NT2/D1 (cell line): Measurements from ENCODE around the gene HOXA3.

Experiments
- SUZ12 ChIP-seq: IDR thresholded peaks from 2 replicates; pipeline ENCODE4 v1.6.1; 2011; ENCODE audit not compliant: insufficient read length, insufficient read depth; ENCODE audit errors: extremely low read depth
- YY1 ChIP-seq: IDR thresholded peaks from 2 replicates; pipeline ENCODE4 v1.6.1; 2011; ENCODE audit not compliant: insufficient read length, insufficient read depth
- ZNF274 ChIP-seq: IDR thresholded peaks from 2 replicates; pipeline ENCODE4 v1.6.1; 2011; ENCODE audit warnings: mild to moderate bottlenecking, low read depth, low read length

- TF ChIP-seq ZNF274 (no peak), SUZ12 (no peak), YY1 (no peak)
These were observed 546 bp upstream of the HOXA3 start for GRCh38 chr7:27152816-27153442.
